Naive thymus-derived CD4-positive, alpha-beta T cell (primary cell): ENCODE data around the gene ZNF236. TPM values are rescaled to one million over a fixed set of nuclear protein-coding genes. Genes with fewer than 3 reads are reported as not detected.
A peak's percentile ranks its signal among the peaks of the same experiment; 100 is the strongest.

Experiments used
- ATAC-seq: fragments of 150-1000 bp; cut with Tn5 transposase; 2 replicates; pipeline ENCODE4 v1.10.0; 2021; ENCODE audit warnings: mild to moderate bottlenecking, moderate library complexity
- CTCF ChIA-PET: fragments of 350-600 bp; sonication (Branson Sonifier 250); formaldehyde crosslinking; loops from one replicate; lab custom pipeline; 2021; ENCODE audit warnings: antibody characterized with exemption; lab: Charles Lee
- POLR2A ChIA-PET: fragments of 350-600 bp; sonication (Branson Sonifier 250); formaldehyde crosslinking; loops from one replicate; lab custom pipeline; 2021; ENCODE audit warnings: antibody characterized with exemption, inconsistent platforms; lab: Charles Lee
- DNase-seq, 9 donors: peaks; one replicate each; pipeline versions ENCODE4 v3.0.0 to v3.0.0-alpha.2; 2020 to 2022; ENCODE audit warnings: mixed read lengths in 1 of 9
- H3K27ac ChIP-seq: one replicate; pipeline ENCODE4 v1.7.0; 2013; ENCODE audit warnings: mild to moderate bottlenecking, low read depth, low read length, moderate library complexity
- H3K27me3 ChIP-seq, 2 donors: one replicate each; pipeline ENCODE4 v1.7.0; 2013; ENCODE audit warnings: low read length in 2 of 2, mild to moderate bottlenecking in 2 of 2, moderate library complexity in 2 of 2; ENCODE audit not compliant: control insufficient read depth in 2 of 2, insufficient read depth in 2 of 2
- H3K36me3 ChIP-seq, 3 experiments: 1 replicate in 2 of 3; 2 replicates in 1 of 3; pipeline ENCODE4 v1.7.0; 2013; ENCODE audit warnings: low read length in 3 of 3, mild to moderate bottlenecking in 3 of 3, moderate library complexity in 1 of 3; ENCODE audit not compliant: insufficient read depth in 3 of 3, control insufficient read depth in 2 of 3
- H3K4me1 ChIP-seq, 2 donors: one replicate each; pipeline ENCODE4 v1.7.0; 2013; ENCODE audit warnings: low read length in 2 of 2, mild to moderate bottlenecking in 2 of 2, moderate library complexity in 1 of 2; ENCODE audit not compliant: control insufficient read depth in 2 of 2, insufficient read depth in 2 of 2
- H3K4me3 ChIP-seq: 2 replicates; pipeline ENCODE4 v1.7.0; 2013; ENCODE audit warnings: mild to moderate bottlenecking, low read length
- H3K9me3 ChIP-seq, 3 experiments: 1 replicate in 2 of 3; 2 replicates in 1 of 3; pipeline ENCODE4 v1.7.0; 2013; ENCODE audit warnings: low read length in 3 of 3; ENCODE audit not compliant: control insufficient read depth in 2 of 3
- H3K27ac Mint-ChIP-seq, 9 donors: one replicate each; pipeline ENCODE4 v1.8.0; 2020 to 2022; ENCODE audit warnings: mixed read lengths in 9 of 9, mild to moderate bottlenecking in 8 of 9, moderate library complexity in 5 of 9, inconsistent platforms in 2 of 9
- H3K27me3 Mint-ChIP-seq, 5 donors: one replicate each; pipeline ENCODE4 v1.8.0; 2021 to 2022; ENCODE audit warnings: mixed read lengths in 5 of 5, mild to moderate bottlenecking in 1 of 5
- H3K36me3 Mint-ChIP-seq, 5 donors: one replicate each; pipeline ENCODE4 v1.8.0; 2020 to 2022; ENCODE audit warnings: mixed read lengths in 5 of 5, mild to moderate bottlenecking in 3 of 5, inconsistent platforms in 1 of 5
- H3K4me1 Mint-ChIP-seq, 7 donors: one replicate each; pipeline ENCODE4 v1.8.0; 2020 to 2022; ENCODE audit warnings: mixed read lengths in 7 of 7, mild to moderate bottlenecking in 3 of 7, inconsistent platforms in 1 of 7
- H3K4me3 Mint-ChIP-seq, 10 donors: one replicate each; pipeline ENCODE4 v1.8.0; 2020 to 2022; ENCODE audit warnings: mild to moderate bottlenecking in 10 of 10, mixed read lengths in 10 of 10, moderate library complexity in 6 of 10, inconsistent platforms in 2 of 10
- H3K9me3 Mint-ChIP-seq, 11 donors: one replicate each; pipeline ENCODE4 v1.8.0; 2020 to 2022; ENCODE audit warnings: mixed read lengths in 11 of 11, mild to moderate bottlenecking in 4 of 11, inconsistent platforms in 1 of 11, moderate library complexity in 1 of 11
- intact Hi-C, 2 donors: fragments of 100-400 bp; cut with micrococcal nuclease; formaldehyde crosslinking; loops; one replicate each; pipeline ENCODE4 v1.15.1; 2023
- polyA plus RNA-seq, 2 donors: library from polyadenylated mRNA; unstranded; fragments of 300-500 nt; fragmentation: Illumina TruSeq; gene quantifications; one replicate each; pipeline ENCODE4 v1.2.3, GENCODE V29; 2021
- total RNA-seq, 6 experiments: library from RNA in 5 of 6; stranded (reverse) in 5 of 6; gene quantifications; 1 replicate in 5 of 6; 2 replicates in 1 of 6; pipeline ENCODE4 v1.2.3 and lab custom pipeline; 2021 to 2026

Gene ZNF236
- total and polyA plus RNA-seq, 7 experiments from 2014 or later, result 5.7 to 34.5 (median 28.6) TPM

DNA sequence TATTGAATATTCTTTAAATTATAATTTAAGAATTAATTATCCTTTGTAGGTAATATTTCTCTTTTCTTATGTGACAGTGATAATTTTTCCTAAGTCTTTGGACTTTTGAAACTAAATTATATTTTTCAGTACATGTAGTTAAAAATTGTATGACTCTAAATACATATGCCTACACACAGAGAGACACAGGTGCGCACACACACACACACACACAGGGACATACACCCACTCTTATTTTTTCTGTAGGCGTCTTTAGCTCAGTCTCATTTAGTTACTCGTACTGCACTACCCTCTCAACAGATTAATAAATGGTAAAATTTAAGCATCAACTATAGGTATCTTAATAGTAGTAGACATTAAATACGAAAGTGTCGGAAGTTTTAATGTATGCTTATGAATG, 56.1 kb downstream of the ZNF236 start:
- no peaks in the 10 kb centered on the region for H3K4me1 ChIP-seq
- H3K27me3 Mint-ChIP-seq, result no peaks in the 10 kb centered on the region
- H3K9me3 ChIP-seq, result no peaks in the 10 kb centered on the region
- POLR2A ChIA-PET, result no interaction called here
- H3K4me3 ChIP-seq, result no peak overlapping the region
- peaks cover 8 to 56% (median 16%) of the 10 kb centered on the region in 3 experiments for H3K36me3 ChIP-seq
- ATAC-seq, result no peak
- no peak overlapping the region for H3K27ac ChIP-seq
- H3K27me3 ChIP-seq, result no peaks in the 10 kb centered on the region
- intact Hi-C loops, result loop anchor here in 1 of 2 donors (5.0 kb wide), 1 partner anchor 824 kb away; no protein-coding TSS in a partner anchor
- DNase-seq, result no peak
- peaks cover 8 to 68% (median 25%) of the 10 kb centered on the region in 5 donors for H3K36me3 Mint-ChIP-seq
- H3K4me3 Mint-ChIP-seq, result no peak overlapping the region
- H3K4me1 Mint-ChIP-seq, result peaks cover 0 to 14% (median 8%) of the 10 kb centered on the region in 7 donors
- H3K27ac Mint-ChIP-seq, result no peak overlapping the region
- CTCF ChIA-PET, result no interaction called here
- no peaks in the 10 kb centered on the region for H3K9me3 Mint-ChIP-seq

DNA sequence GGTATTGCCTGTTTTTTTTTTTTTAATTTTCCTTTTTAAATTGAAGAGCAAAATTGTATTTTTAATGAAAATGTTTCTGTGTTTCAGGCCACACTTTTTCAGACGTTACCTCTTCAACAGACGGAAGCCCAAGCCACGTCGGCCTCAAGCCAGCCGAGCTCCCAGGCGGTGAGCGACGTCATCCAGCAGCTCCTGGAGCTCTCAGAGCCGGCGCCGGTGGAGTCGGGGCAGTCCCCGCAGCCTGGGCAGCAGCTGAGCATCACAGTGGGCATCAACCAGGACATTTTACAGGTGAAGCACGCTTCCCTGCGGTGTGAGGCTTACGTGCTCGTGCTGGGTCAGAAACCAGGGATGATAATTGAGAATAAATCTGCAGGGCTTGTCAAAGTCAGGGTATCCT, 57.7 kb downstream of the ZNF236 start:
- Mint-ChIP-seq H3K4me3 (no peak overlapping the region), H3K9me3 (no peaks in the 10 kb centered on the region), H3K27me3 (no peaks in the 10 kb centered on the region), H3K27ac (no peak overlapping the region), H3K36me3 (peaks cover 8 to 65% (median 28%) of the 10 kb centered on the region in 5 donors), H3K4me1 (peaks cover 0 to 5% (median 0%) of the 10 kb centered on the region in 7 donors)
- Histone ChIP-seq H3K9me3 (no peaks in the 10 kb centered on the region), H3K4me3 (no peak overlapping the region), H3K27ac (no peak overlapping the region), H3K36me3 (peaks cover 8 to 58% (median 17%) of the 10 kb centered on the region in 3 experiments), H3K4me1 (no peaks in the 10 kb centered on the region), H3K27me3 (no peaks in the 10 kb centered on the region)
- intact Hi-C loops, result no loop called here
- ChIA-PET CTCF (no interaction called here), POLR2A (no interaction called here)
- ATAC-seq (no peak), DNase-seq (no peak)

DNA sequence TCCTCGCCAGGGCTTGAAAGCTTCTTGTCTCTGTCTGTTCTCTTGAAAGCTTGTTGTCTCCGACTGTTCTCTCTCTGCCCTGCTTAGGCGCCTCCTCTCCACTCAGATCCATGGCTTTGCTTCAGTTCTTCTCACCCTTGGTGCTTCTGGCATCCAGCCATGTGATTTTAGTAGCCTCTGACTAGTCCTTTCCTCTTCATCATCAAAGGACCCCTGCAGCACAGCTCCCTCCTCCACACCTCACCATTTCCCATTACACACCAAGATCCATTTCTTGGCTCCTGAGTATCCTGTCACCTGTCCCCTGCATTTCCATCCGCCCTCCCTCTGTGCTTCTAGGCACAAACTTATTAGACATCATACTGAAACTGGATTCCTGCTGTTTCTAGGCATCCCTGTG, 59.4 kb downstream of the ZNF236 start:
- H3K36me3 Mint-ChIP-seq, result peaks cover 7 to 64% (median 40%) of the 10 kb centered on the region in 5 donors
- H3K36me3 ChIP-seq, result peaks cover 8 to 71% (median 19%) of the 10 kb centered on the region in 3 experiments
- H3K27ac ChIP-seq, result no peak overlapping the region
- H3K27me3 Mint-ChIP-seq, result no peaks in the 10 kb centered on the region
- peak overlapping the region in 1 of 9 donors; percentile 62 for H3K27ac Mint-ChIP-seq
- no peaks in the 10 kb centered on the region for H3K27me3 ChIP-seq
- ATAC-seq (no peak), DNase-seq (no peak)
- peaks cover 0 to 6% (median 0%) of the 10 kb centered on the region in 7 donors for H3K4me1 Mint-ChIP-seq
- no peaks in the 10 kb centered on the region for H3K9me3 ChIP-seq
- H3K4me3 ChIP-seq, result no peak overlapping the region
- H3K4me1 ChIP-seq, result no peaks in the 10 kb centered on the region
- CTCF ChIA-PET, result interaction anchor here (0.7 to 1.1 kb wide), 2 partner anchors 18 to 78 kb away, joined by 3 to 4 read pairs; no protein-coding TSS in a partner anchor
- no peaks in the 10 kb centered on the region for H3K9me3 Mint-ChIP-seq
- H3K4me3 Mint-ChIP-seq, result no peak overlapping the region
- POLR2A ChIA-PET, result no interaction called here
- intact Hi-C loops, result no loop called here

DNA sequence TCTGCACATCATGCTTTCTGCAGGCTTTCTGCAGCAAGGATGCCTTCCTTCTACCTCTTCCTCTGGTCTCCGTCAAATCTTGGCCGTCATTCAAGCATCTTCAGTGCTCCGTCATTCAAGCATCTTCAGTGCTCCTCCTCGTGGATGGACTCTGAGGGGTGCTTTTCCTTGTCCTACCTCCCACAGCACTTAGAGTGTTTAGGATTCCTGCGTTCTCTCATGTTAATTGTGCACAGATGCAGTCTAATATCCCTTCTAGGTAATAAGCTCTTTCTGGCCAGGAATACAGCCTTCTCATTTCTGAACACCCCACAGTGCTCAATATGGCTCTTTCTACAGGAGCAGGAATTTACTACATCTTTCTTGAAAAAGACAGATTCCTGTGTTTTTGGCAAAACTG, 59.8 kb downstream of the ZNF236 start:
- intact Hi-C loops, result no loop called here
- CTCF ChIA-PET, result interaction anchor here (0.7 kb wide), 1 partner anchor 17 kb away, joined by 3 read pairs; no protein-coding TSS in a partner anchor

DNA sequence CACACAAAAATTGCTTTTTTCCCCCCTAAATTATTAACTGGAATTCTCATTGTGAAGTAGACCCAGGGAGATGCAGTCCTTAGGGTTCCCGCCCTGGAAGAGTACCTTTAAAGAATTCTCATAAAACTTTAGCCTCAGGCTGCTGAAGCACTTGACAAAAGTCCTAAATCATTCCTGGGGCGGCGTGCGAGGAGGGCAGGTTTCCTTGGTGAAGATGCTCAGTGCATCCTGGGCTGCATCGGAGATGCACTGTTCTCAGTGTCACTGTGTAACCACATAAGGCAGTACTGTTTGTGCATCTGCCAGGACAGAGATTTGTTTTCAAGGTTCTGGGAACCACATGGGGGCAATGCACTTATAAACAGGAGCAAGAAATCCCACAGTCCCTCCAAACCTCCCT, 62.6 kb downstream of the ZNF236 start:
- Mint-ChIP-seq H3K27ac (no peak overlapping the region), H3K9me3 (no peaks in the 10 kb centered on the region), H3K27me3 (no peaks in the 10 kb centered on the region), H3K36me3 (peaks cover 9 to 75% (median 54%) of the 10 kb centered on the region in 5 donors), H3K4me1 (peaks cover 0 to 6% (median 0%) of the 10 kb centered on the region in 7 donors), H3K4me3 (no peak overlapping the region)
- Histone ChIP-seq H3K4me3 (no peak overlapping the region), H3K9me3 (no peaks in the 10 kb centered on the region), H3K27me3 (no peaks in the 10 kb centered on the region), H3K4me1 (no peaks in the 10 kb centered on the region), H3K36me3 (peaks cover 7 to 72% (median 12%) of the 10 kb centered on the region in 3 experiments), H3K27ac (no peak overlapping the region)
- ATAC-seq, result no peak
- DNase-seq, result no peak
- POLR2A ChIA-PET, result no interaction called here
- intact Hi-C loops, result no loop called here
- CTCF ChIA-PET, result no interaction called here

More for the DNA sequence above, 59.8 kb downstream of the ZNF236 start:
- Histone ChIP-seq H3K9me3 (no peaks in the 10 kb centered on the region), H3K4me1 (no peaks in the 10 kb centered on the region), H3K27ac (no peak overlapping the region), H3K27me3 (no peaks in the 10 kb centered on the region), H3K4me3 (no peak overlapping the region), H3K36me3 (peaks cover 8 to 71% (median 18%) of the 10 kb centered on the region in 3 experiments)
- Mint-ChIP-seq H3K9me3 (no peaks in the 10 kb centered on the region), H3K4me1 (peaks cover 0 to 6% (median 0%) of the 10 kb centered on the region in 7 donors), H3K36me3 (peaks cover 7 to 65% (median 41%) of the 10 kb centered on the region in 5 donors), H3K27me3 (no peaks in the 10 kb centered on the region), H3K27ac (peak overlapping the region in 1 of 9 donors; percentile 62), H3K4me3 (no peak overlapping the region)
- no peak for ATAC-seq
- DNase-seq, result no peak
- POLR2A ChIA-PET, result no interaction called here

DNA sequence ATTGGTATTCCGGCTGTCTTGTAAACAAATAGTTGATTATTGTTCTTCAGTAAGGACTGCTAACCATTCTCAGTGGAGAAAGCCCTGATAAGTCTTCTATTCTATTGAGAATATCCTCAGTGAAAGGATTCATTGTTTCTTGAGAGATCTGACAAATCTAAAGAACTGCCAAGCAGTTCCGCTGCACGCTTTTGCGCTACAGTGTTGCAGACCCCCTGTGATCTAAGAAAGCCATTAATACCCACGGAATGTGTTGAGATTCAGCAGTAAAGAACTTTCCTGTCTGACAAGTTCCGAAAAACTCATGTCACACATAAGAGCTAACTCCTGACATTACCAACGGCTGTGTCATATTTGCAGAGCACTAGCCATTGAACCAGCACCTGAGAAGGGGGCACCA, 63.8 kb downstream of the ZNF236 start:
- no peaks in the 10 kb centered on the region for H3K9me3 Mint-ChIP-seq
- peak overlapping the region in 1 of 9 donors; percentile 43 for H3K27ac Mint-ChIP-seq
- peaks cover 4 to 61% (median 12%) of the 10 kb centered on the region in 3 experiments for H3K36me3 ChIP-seq
- intact Hi-C loops, result no loop called here
- no peak for ATAC-seq
- DNase-seq, result no peak
- H3K4me1 ChIP-seq, result no peaks in the 10 kb centered on the region
- ChIA-PET POLR2A (no interaction called here), CTCF (no interaction called here)
- no peaks in the 10 kb centered on the region for H3K27me3 Mint-ChIP-seq
- H3K36me3 Mint-ChIP-seq, result peaks cover 10 to 75% (median 57%) of the 10 kb centered on the region in 5 donors
- no peaks in the 10 kb centered on the region for H3K9me3 ChIP-seq
- no peak overlapping the region for H3K4me3 ChIP-seq
- no peak overlapping the region for H3K27ac ChIP-seq
- peaks cover 0 to 6% (median 0%) of the 10 kb centered on the region in 7 donors for H3K4me1 Mint-ChIP-seq
- no peaks in the 10 kb centered on the region for H3K27me3 ChIP-seq
- no peak overlapping the region for H3K4me3 Mint-ChIP-seq

DNA sequence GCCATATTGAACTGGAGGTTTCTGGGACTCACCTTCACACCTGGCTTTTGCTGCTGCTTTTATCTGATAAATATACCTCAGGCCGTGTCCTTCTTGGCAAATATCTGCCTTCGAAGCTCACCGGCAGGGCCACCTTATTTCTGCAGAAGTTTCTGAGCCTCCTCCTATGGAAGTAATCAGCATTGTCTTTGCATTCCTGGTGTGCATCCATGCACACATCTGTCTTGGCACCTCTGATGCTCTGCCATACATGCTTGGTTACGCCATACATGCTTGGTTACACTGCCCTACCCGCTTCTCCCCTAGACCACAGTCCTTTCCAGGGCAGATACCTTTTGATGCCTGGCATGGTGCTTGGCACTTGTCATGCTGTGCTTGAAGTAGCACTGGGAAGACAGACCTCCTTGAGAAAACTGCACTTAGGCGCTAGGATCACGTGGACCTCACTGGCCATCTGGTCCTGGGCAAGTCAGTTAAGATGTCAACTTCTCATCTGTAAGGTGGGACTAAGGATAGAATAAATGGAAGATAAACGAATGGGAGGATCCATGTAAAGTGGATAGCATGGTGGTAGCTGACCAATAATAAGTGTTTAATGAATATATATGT, 66.8 kb downstream of the ZNF236 start:
- Histone ChIP-seq H3K4me1 (no peaks in the 10 kb centered on the region), H3K4me3 (no peak overlapping the region), H3K27me3 (no peaks in the 10 kb centered on the region), H3K27ac (no peak overlapping the region), H3K9me3 (no peaks in the 10 kb centered on the region), H3K36me3 (peaks cover 0 to 36% (median 6%) of the 10 kb centered on the region in 3 experiments)
- peaks cover 0 to 6% (median 0%) of the 10 kb centered on the region in 7 donors for H3K4me1 Mint-ChIP-seq
- DNase-seq (no peak), ATAC-seq (no peak)
- H3K9me3 Mint-ChIP-seq, result no peaks in the 10 kb centered on the region
- H3K27ac Mint-ChIP-seq, result no peak overlapping the region
- intact Hi-C loops, result no loop called here
- POLR2A ChIA-PET, result no interaction called here
- H3K27me3 Mint-ChIP-seq, result no peaks in the 10 kb centered on the region
- no peak overlapping the region for H3K4me3 Mint-ChIP-seq
- CTCF ChIA-PET, result no interaction called here
- peaks cover 8 to 73% (median 46%) of the 10 kb centered on the region in 5 donors for H3K36me3 Mint-ChIP-seq
